HepG2 (cell line): ENCODE results near the gene PALM. TPM values are rescaled to one million over a fixed set of nuclear protein-coding genes. Genes with fewer than 3 reads are reported as not detected.

Source experiments
- HIC2 ChIP-seq: sonication (generic); formaldehyde crosslinking; IDR thresholded peaks from 2 replicates; pipeline ENCODE4 v1.9.0; 2022; ENCODE audit warnings: low read depth, missing genetic modification reagents
- MAFG ChIP-seq: sonication (generic); formaldehyde crosslinking; IDR thresholded peaks from 2 replicates; pipeline ENCODE4 v1.5.1; 2020; ENCODE audit warnings: mild to moderate bottlenecking, missing genetic modification reagents
- MYPOP ChIP-seq: sonication (generic); formaldehyde crosslinking; IDR thresholded peaks from 2 replicates; pipeline ENCODE4 v1.8.1; 2023; ENCODE audit warnings: mild to moderate bottlenecking, moderate library complexity, missing genetic modification reagents
- NRL ChIP-seq: sonication (generic); formaldehyde crosslinking; IDR thresholded peaks from 2 replicates; pipeline ENCODE4 v1.5.0; 2020; ENCODE audit warnings: missing genetic modification reagents, mild to moderate bottlenecking, moderate library complexity, borderline replicate concordance
- UBTF ChIP-seq: sonication (generic); formaldehyde crosslinking; IDR thresholded peaks from 2 replicates; pipeline ENCODE4 v1.4.0; 2020; ENCODE audit warnings: mild to moderate bottlenecking, missing genetic modification reagents
- ZBTB10 ChIP-seq: sonication (generic); formaldehyde crosslinking; IDR thresholded peaks from 2 replicates; pipeline ENCODE4 v1.4.0; 2020; ENCODE audit warnings: missing genetic modification reagents, borderline replicate concordance
- ZBTB49 ChIP-seq: sonication (generic); formaldehyde crosslinking; IDR thresholded peaks from 2 replicates; pipeline ENCODE4 v1.4.0; 2020; ENCODE audit warnings: missing genetic modification reagents, borderline replicate concordance
- ZNF263 ChIP-seq: sonication (generic); formaldehyde crosslinking; IDR thresholded peaks from 2 replicates; pipeline ENCODE4 v1.4.0; 2020; ENCODE audit warnings: missing genetic modification reagents
- ZNF414 ChIP-seq: sonication (generic); formaldehyde crosslinking; IDR thresholded peaks from 2 replicates; pipeline ENCODE4 v1.5.0; 2020; ENCODE audit warnings: missing genetic modification reagents
- ZNF564 ChIP-seq: sonication (generic); formaldehyde crosslinking; IDR thresholded peaks from 2 replicates; pipeline ENCODE4 v1.8.1; 2023; ENCODE audit warnings: mild to moderate bottlenecking, missing genetic modification reagents
- ZNF770 ChIP-seq: sonication (generic); formaldehyde crosslinking; IDR thresholded peaks from 2 replicates; pipeline ENCODE4 v1.5.0; 2020; ENCODE audit warnings: mild to moderate bottlenecking, missing genetic modification reagents
- polyA plus RNA-seq, 8 experiments: library from polyadenylated mRNA; depleted of rRNA in 3 of 8; stranded (reverse) in 7 of 8; unstranded in 1 of 8; fragments of >200 nt; fragmentation: Illumina TruSeq in 4 of 8; extraction: Trizol in 4 of 8; gene quantifications; 2 replicates each; pipeline versions ENCODE4 v1.2.1 to v1.2.3, GENCODE V29; 2011 to 2016; ENCODE audit warnings: low read depth in 4 of 8, missing spikeins in 1 of 8, mixed read lengths in 1 of 8; ENCODE audit not compliant: insufficient read depth in 1 of 8
- total RNA-seq, 5 experiments: library from RNA; depleted of rRNA; stranded (reverse); fragments of >200 nt; fragmentation: Illumina TruSeq; extraction: Trizol; gene quantifications; 2 replicates each; pipeline ENCODE4 v1.2.3, GENCODE V29; 2016; ENCODE audit warnings: low read depth in 1 of 5

The PALM gene
- total and polyA plus RNA-seq, 2 of the 13 experiments (the other 11 are each of a cell fraction or from before 2014, with no cell fraction given), result 4.0 to 9.7 TPM

- no peak for TF ChIP-seq ZNF770 (CRISPR knock-in tag)
- TF ChIP-seq ZBTB49 (CRISPR knock-in tag), result no peak
- 0 out of 2 replicates have a peak, but pooled peaks have one; percentile 59 for TF ChIP-seq ZBTB10 (CRISPR knock-in tag)
- peak; percentile 29; the same call in 1 of the 2 replicates for TF ChIP-seq HIC2 (CRISPR knock-in tag)
- TF ChIP-seq ZNF263 (CRISPR knock-in tag), result no peak
- peak; percentile 72; the same call in 1 of the 2 replicates for TF ChIP-seq ZNF414 (CRISPR knock-in tag)
- no peak for TF ChIP-seq MAFG
- 0 out of 2 replicates have a peak, but pooled peaks have one; percentile 38 for TF ChIP-seq MYPOP (CRISPR knock-in tag)
- TF ChIP-seq NRL (CRISPR knock-in tag), result no peak
- TF ChIP-seq UBTF, result 0 out of 2 replicates have a peak, but pooled peaks have one; percentile 15
- TF ChIP-seq ZNF564 (CRISPR knock-in tag), result 0 out of 2 replicates have a peak, but pooled peaks have one; percentile 27
These were observed 29.1 kb upstream of the PALM start (continued) for GRCh38 chr19:679418-680286.
